ENCODE data around the gene HNRNPAB.

GRCh38 chr5:178229861-178230260, 25.5 kb downstream of the HNRNPAB start:
- TF ChIP-seq CTCF (IDR thresholded peaks at IDR 0.05) (no peak), POLR2AphosphoS5 (IDR thresholded peaks at IDR 0.05) (no peak), EP300 (IDR thresholded peaks at IDR 0.05) (no peak), POLR2A (IDR thresholded peaks at IDR 0.05) (no peak)
